Measurements from ENCODE around the gene STAG1.

Gene STAG1

DNA sequence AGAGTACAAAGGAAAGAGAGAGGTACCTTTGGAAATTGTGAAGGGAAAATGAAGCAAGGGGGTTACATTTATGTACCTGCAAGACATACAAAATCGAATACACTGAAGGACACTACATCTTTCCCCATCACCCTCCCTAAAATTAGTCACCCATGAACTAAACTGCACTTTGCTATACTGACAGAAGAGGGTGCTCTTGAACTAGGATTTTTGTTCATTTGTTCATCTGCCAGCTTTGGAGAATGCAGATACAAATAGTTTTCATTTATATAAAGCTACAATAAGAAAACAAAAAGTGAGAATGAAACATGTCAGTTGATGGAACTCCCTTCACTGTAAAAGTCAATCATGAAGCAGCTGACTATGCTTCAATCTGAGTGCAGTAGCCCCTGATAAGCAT, 446.3 kb downstream of the STAG1 start:
- no peak for DNase-seq

DNA sequence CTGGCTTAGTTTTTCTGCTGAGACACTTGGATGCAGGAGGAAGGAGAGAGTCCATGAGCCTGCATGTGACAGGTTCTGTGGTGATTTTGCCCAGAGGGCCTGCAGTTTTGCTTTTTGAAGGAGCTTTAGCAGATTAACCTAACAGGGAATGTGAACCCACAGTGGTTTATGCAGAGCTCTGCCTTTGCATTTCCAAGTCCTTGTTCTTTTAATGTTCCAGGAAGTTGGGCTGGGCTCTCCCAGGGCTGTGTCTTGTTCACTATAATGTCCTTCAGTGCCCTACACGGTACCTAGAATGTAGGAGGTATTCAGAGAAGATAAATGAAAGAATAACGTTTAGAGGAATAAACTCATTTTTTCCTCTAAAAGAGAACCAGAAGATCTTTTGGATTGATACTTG, 451.7 kb downstream of the STAG1 start:
- no peak for DNase-seq

DNA sequence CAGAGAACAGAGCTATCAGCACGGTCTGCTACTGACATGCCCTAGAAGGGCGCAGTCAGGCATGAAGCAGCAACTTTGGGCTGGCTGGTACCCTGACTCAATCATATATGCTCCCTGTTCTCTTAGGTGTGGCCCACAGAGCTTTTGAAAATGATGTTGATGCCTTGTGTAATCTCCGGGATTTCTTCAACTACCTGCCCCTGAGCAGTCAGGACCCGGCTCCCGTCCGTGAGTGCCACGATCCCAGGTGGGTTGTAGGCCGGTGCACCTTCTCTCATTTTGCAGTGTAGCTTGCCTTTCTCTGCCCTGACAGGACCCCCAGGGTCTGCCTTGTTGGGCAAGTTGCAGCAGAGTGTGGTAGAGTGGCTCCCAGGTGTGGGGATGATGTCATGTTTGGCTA, 454.4 kb downstream of the STAG1 start:
- DNase-seq, result no peak

DNA sequence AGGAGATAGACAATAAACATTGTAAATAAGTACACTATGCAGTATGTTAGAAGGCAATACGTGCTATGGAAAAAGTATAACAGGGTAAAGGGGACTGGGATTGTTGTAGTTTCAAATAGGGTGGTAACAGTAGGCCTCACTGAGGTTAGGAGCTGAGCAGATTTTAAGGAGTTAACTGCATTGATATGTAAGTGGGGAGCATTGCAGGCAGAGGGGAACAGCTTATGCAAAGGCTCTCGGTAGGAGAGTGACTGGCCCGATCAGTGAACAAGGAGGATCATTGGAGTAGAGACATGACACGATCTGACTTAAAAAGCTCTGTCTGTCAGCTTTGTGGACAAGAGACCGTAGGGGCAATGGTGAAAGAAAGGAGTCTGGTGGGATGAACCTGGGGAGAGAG, 455.2 kb downstream of the STAG1 start:
- no peak for DNase-seq

DNA sequence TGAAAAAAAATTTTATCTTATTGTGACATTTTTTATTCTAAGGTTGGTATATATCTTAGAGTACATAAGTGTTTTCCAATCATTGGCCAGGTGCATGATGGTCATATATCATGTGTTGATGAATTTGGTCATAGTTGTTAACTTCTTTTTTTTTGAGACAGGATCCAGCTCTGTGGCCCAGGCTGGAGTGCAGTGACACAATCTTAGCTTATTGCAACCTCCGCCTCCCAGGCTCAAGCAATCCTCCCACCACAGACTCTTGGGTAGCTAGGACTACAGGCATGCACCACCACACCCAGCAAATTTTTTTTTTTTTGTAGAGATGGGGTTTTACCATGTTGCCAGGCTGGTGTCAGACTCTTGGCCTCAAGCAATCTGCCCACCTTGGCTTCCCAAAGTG, 458.0 kb downstream of the STAG1 start:
- no peak for DNase-seq

DNA sequence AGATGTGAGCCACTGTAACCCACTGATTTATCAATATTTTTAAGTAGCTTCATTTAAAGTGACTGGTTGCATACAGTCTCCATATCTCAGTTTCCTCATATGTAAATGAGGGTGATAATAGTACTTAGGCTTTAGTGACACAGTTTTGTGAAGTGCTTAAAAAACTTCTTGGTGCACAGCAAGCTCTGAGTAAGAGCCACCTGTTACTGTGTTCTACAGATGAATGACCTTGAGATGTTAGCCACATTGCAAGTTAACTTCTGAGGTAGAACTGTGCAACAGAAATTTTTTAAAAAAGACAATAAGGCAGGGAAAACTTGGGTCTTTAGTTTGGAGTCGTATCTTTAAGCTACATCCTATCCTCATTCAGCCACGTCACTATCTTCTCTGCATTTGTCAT, 458.9 kb downstream of the STAG1 start:
- no peak for DNase-seq

DNA sequence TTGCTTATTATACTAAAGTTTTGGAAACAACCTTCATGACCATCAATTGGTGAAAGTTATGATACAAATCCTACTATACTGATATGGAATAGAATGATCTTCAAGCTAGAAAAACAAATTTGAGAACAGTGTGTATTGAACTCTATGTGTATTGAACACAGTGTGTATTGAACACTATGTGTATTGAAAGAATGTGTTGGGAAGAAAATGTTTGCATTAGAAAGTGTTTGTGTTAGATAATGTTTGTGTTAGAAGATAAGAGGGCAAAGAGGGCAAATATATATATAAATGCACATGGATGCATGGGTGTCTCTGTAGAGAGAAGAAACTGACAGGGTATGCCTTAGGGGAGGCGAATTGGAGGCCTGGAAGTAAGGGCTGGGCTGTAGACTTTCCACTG, 459.7 kb downstream of the STAG1 start:
- no peak for DNase-seq

DNA sequence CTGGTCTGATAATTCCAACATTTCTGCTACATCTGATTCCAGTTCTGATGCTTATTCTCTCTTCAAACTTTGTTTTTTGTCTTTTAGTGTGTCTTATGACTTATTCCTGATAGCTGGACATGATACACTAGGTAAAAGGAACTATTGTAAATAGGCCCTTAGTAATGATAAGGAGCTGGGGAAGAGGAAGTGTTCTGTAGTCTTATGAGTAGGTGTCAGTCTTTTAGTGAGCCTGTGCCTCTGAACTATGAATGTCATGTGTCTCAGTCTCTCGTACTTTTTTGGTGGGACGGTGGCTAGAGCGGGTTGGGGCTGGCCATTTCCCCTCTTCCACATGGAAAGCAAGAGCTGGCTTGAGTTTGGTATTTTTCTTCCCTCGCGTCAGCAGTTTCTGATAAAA, 460.9 kb downstream of the STAG1 start:
- DNase-seq, result no peak
